NCI-H1092 (cell line): ENCODE measurements around the gene GALNT18.

Experiments
- DNase-seq: peaks from one replicate; lab custom pipeline; 2025; lab: John Stamatoyannopoulos, UW

GALNT18 gene

DNA sequence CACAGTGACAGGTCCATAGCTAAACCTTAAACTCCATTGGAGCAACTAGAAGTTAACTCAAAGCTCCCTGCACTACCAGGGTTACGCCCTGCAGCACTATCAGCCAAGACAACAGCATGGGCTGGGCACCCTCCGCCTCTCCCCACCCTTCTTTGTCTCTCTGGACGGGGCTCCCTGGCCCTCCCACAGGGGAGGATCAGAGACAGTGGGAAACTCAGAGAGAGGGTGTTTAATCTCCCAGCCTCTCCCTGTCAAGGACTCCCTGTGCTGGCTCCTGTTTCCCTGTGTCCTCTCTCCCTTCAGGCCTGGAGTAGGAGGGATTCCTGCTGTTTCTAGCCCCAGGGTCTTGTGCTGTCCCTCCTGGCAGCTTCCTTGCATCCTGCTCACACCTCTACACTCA is 211.9 kb downstream of the GALNT18 start:
- peak; percentile 57 for DNase-seq

DNA sequence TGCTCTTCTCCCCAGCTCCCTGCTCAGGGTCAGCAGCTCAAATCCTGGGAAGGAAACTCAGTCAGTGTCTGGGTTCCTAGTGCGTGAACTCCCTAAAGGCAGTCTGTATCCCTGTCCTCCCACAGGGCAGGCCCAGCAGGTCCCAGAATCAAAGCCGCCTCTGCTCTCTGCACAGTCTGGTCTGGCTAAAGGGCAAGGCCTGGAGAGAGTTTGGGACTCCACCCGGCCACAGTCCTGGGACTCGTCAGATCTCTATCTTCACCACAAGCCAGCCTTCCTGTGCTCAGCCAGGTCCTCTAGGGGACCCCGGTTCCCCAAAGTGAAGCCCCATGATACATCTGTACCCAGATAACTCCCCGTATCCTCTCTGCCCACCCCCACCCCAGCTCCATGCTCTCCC is 212.6 kb downstream of the GALNT18 start:
- no peak for DNase-seq

DNA sequence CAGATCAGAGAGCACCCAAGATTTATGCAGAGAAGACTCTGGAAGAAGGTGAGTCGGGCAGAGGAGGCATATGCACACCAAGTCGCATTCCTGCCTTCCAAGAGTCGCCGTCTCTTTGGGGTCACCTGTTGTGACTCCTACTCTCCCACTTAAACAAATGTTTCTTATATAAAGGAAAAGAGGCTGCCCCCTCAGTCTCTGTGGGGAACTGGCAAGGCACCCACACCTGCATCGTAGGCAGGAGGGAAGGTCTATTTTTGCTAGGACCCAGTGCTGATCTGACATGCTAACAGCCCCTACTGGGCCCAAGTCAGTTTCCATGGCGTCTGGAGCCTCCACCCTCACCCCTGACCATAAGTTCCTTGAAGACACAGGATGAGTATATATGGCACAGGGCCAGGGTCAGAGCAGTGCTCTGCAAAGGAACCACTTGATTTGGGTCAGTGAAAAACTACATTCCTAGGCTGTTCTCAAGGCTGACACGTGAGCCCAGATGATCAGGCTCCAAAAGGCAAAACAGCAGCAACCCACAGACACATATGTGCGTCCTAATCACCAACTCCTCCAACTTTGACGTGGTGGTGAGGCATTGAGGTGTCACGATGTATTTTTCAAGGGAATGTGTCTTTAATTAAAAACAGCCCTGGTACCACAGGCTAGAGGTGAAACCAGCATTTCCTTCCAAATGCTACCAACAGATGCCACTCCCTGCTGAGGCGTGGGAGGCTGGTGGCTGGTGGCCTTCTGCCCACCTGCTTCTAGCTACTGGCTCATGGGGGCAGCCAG is 213.2 kb downstream of the GALNT18 start:
- no peak for DNase-seq

DNA sequence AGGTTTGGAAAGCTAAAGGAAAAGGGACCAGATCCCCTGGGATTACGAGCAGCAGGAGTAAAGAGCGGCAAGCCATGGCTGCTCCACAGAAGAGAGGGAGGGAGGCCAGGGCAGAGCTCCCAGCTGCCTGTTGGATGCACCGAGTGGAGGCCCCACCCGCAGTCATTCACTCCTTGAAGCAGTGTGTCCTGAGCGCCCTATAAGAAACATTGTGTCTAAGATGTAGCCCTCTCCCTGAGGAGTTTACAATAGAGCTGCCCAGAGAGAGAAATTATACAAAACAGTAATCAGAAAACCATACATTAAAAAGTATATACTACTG is 214.1 kb downstream of the GALNT18 start:
- no peak for DNase-seq

DNA sequence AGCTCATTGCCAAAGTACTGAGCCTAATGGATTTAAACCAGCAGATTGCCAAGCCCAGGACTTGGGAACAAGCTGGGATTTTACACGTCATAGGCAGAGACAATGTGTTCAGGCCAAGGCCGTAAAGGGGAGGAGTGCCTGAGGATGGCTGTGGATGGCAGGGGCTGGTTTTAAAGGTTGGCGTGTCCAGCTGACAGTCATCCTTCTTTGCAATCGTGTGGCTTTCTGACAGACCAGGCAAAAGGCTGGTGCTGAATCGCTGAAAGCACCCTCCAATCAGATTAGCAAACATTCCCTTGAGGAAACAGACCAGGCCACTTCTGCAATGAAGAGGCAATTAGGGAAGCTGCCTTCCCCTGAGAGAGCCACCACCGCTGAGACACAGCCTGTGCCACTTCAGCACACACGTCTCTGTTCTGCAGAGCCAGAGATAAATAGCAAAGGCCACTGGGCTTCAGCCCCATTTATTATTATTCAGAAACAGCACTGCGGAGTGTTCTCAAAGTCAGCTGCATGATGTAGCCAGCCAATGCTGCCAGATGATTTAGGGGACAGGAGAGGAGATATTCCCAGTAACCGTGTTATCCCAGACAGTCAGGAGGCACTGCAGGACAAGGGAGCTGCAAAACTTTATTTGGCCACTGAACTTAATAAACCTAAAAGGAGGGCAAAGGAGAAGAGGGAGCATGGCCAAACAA is 214.6 kb downstream of the GALNT18 start:
- peak; percentile 81 for DNase-seq

DNA sequence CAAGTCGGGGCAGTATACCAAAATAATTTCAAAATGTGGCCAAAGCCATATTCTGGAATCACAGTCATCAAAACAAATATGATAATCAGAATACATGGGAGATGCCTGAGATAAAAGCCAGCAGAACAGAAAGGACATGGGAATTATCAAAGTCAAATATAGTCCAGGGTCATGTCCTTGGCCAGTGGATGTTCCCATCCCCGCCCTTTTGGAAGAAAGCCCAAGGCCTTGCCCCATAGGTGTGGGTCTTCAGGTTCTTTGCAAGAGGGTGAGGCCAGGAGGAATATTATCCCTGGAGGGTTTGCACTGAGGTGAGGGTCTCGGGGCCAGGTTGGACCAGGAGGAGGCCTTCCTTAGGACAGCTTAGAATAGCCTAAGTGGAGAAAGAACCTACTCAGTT is 215.2 kb downstream of the GALNT18 start:
- DNase-seq = no peak

DNA sequence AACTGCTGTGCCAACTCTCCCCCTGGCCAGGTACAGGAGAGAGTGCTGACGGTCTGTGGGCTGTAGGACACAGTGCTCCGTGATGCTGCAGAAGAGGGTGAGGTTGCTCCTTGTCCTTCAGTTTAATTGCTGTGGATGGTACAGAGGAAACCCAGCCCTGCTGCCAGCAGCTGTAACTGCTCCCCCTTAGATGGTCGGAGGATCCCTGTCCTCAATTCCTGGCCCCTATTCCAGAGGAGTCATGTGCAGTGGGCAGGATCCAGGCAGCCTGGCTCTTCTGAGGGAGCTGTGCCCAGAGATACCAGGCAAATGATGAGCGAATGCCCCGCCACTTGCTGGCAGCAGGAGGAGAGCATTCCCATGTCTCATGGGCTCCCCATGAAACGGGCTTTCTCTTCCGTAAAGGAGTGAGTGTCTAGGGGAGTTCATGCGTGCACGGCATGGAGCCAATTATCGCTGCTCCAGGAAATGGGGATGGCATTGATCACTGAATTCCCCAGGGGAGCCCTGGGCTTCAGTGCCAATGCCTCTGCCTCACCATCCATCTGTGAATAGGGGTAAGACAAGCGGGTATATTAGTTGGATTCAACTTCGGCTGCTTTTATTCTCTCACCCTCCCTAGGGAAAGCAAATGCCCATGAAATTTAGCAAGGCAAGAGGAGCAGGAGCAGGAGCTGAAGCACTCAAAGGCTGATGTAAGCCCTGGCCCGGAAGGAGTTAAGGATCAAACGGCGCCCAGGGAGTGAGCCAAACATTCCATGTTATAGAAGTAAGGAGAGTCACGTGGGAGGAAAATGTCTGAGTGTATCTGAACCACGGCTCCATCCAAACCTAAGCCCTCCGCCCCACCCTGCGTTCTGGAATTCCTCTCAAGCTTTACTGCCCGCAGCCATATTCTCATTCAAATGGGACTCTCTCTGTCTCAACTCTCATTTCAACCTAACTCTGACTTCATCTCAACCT is 217.8 kb downstream of the GALNT18 start:
- DNase-seq = peak; percentile 26

DNA sequence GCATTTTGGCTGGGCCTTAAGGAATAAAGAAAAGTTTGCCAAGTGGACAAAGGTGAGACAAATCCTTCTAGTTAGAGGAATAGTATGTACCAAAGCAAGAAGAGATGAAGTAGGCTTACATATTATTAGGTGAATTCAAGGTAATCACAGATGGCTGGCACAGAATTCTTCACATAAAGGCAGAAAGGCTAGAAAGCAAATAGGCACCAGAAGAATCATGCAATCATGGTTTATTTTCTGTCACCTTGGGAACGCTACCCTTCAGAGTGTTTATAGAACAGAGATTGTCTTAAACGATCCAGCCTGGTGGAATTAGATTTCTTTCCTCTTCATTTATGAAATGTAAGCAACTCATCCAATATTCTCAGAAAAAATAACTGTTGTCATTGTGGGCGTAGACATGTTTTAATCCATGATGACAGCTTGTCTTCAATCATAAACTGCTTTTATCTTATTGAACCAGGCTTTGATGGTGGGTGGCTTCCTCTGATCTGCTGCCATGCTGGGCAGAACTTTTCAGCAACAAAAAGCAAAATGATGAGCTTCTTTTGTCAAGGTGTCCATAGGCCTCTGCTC is 219.8 kb downstream of the GALNT18 start:
- DNase-seq = no peak

DNA sequence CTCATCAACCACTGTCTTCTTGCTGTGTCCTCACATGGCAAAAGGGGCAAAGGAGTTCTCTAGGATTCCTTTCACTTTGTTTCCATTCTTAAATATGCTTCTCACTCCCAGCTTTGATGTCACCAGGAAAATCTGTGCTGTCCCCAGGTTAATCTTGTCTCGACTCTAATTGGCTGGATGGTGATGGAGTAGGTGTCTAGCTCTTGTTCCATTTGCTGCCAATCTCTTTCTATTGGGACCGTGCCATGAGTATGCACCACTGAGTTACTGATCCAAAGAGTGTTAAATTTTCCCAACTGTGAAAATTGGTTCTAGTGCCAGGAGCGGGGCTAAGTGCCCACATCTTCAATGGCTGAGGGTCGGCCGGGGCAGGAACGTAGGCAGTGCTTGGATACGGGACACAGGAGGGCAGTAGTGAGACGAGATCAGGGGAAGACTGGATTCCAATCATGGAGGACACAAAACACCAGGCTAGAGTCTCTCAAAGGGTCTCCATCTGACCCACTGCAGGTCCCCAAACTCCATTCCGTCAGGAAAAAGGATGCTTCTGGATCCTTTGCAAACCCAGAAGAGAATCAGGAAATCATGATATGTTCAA is 221.1 kb downstream of the GALNT18 start:
- no peak for DNase-seq

DNA sequence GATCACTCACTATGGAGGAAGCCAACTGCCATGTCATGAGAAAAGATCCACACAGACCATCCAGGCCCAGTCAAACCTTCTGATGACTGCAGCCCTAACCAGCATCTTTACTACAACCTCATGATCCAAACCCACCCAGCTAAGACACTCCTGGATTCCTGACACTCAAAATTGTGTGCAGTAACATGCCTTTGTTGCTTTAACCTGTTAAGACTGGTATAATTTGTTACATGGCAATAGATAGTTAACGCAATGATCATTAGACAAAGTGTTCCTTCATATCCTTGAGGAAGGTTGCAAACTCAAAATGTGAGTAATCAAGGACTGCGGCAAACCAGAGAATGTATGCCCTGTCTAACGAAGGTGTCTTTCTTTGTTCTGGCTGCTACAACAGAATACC is 221.7 kb downstream of the GALNT18 start:
- no peak for DNase-seq

DNA sequence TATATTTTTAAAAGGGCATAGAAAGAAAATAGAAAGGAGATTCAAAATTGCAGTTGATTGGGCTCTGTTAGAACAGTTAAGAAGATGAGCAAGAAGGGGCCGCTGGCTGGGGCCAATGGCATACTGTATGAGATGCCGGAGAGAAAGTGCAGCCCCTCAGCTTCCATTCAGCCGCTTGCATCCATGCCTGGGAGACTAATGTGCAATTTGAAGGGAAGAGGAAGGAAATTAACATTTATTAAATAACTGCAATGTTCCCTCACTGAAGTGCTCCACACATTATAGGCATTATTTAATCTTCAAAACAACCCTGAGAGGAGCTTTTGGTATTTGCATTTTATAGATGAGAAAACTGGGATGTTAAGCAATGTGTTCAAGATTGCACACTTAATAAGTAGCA is 224.0 kb downstream of the GALNT18 start:
- no peak for DNase-seq

DNA sequence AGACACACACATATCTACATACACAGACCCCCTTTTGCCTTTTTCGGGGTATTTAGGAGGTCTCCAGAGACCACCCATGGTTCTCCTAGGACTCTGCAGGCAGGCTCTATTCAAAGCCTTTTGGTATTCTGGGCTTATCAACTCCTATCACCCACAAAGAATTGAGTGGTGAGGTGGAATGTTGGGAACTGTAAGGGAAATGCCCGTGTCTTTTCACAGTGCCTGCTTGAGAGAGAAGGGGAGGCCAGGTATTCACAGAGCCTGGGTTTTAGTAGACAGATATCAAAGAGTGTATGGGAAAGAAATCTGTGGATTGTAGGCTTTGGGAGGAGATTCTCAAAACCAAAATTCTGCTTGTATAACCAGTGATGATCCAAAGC is 224.8 kb downstream of the GALNT18 start:
- DNase-seq = no peak

DNA sequence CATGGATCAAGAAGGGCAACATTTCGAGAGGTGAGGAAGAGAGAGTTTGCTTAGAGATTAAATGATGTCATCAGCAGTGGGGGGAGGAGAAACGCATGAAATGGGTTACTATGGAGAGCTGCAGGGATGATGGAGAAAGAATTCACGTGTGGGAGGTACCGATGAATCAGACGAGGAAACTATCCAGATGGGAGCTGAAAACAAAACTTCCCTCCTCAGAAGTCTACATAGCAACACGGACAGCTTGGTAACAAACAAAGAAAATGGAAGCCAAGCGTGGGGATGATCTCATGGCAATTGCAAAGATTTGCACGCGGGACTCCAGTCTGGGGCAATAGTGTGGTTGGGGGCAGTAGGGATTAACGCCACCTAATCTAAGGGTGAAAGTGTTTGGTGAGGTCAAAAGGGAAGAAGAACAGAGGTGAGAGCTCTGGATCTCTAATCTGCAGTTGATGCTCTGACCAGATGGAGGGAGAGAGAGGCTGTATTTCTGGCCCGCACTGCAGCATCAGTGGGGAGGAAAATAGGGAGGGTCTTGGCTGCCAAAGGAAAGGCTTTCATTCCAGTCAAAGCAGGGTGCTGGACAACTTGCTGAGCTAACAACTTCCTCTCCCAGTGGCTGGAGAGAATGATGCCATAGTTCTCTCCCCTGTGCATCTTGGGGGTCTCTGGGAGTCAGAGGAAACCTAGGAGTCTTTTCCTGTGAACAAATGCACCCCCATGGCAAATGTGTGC is 225.3 kb downstream of the GALNT18 start:
- no peak for DNase-seq

DNA sequence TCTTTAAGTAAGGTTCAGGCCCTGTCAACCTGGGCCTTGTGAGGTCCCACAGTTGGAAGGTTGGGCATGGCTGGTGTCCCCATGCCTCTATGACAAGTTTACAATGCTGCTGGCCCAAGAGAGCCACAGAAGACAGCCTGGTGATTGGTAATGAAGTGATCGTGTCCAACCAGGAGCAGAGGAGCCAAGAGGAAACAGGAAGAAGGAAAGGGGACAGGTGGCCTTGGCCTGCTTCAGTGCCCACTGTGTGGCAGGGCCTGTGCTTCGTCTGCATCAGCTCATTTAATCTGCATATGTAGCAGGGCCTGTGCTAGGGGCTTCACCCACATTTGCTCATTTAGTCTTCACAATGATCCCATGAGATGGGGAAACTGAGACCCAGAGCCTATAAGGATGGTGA is 226.7 kb downstream of the GALNT18 start:
- no peak for DNase-seq

DNA sequence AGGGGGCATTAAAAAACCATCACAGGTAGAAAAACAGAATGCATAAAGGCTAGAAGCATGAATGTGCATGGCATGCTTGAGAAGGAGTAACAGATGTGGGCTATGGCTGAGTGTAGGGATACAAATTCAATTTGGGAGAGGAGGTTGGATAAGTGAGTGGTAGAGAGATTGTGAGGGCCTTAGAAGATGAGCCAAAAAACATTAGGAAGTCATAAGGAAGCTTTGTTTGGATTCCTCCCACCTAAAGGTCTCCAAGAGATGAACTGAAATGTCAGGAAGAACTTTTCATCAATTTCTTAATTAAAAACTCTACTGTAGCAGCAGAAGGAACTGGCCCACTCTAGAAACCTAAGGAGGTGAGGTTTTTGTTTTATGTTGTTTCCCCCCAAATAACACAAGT is 227.6 kb downstream of the GALNT18 start:
- no peak for DNase-seq

DNA sequence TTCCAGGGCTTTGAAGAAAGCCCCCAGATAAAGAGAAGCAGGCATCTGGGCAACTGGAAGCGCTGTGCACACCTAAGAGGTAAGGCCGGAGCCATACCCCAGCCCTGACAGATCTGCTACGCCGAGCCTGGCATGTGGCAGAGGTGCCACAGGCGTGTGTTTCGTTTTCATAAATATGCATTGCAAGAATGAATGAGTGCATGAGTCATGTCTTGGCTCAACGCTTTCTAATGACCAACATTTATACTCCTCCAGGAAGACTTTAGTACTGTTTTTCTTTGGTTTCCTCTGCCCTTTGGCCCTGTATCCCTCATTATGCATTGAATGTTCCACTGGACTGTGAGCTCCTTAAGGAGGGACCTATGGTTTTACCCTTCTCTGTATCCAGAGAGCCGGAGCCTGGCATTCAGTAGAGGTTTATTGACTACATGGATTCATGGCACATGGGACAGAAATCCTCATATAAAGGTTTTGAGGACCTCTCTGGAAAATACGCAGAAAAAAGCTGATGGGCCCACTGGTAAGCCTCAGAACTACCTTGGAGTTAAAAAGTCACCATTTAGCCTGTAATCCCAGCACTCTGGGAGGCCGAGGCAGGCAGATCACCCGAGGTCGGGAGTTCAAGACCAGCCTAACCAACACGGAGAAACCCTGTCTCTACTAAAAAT is 229.9 kb downstream of the GALNT18 start:
- DNase-seq = no peak

DNA sequence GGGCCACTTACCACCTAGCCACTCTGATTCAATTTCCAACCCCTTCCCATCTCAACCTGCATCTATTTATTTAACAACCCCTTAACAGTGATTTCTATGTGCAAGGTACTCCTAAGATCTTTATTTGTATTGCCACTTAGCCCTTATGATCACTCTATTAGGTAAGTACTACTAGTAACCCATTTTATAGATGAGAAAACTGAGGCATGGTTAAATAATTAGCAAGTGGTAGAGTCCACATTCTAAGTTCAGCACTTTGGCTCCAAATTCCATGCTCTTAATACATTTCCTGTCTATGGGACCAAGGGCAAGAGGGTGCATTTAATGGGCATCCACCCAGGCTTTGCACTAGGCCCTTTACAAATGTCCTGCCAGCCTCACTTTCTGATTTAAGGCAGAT is 230.6 kb downstream of the GALNT18 start:
- no peak for DNase-seq

DNA sequence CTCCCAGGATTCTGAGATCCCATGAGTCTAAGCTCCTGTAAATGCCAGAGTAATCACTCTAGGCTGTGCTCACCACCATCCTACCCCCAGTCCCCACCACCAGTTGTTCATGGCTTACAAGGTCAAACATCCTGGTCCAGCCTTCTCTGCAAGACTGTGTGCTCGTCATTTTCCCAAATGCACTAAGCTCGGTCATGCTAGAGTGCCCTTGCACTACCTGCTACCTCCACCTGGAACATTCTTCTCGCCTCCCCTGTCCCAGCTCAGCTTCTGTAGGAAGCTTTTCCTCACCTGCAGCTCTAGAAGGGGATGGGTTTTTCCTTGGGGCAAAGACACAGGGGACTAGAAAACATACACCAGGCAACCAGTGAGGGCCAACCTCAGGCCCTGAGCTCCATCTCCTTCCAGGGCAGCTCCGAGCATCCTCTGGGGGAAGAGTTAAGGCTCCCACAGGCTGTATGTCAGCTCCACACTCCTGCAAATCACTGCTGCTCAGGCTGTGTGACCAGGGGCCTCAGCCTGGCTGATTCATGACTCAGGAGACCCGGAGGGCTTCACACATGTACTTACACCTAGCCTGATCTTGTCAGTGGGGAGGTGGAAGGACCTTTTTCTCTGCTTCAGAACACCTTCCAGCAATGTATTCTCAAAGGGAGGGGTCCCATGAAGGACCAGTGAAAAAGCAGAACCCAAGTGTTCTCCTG is 231.6 kb downstream of the GALNT18 start:
- DNase-seq = no peak

DNA sequence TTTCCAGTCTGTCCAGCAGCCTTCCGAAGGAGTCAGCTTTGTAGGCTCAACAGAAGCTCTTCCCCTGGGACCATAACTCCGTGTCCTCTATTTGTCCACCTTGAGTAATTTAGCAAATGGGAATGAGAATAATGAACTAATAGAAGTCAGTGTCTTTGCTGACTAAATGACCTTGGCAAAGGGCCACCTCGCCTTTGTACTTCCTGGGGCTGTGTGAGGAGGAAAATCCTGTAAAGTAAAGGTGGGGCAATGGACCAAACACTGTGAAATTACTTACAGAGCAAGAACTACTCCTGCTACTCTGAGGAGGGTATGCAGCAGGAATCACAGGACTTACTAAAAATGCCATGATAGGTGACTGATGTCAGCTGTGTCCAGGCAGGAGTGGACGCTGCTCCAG is 232.6 kb downstream of the GALNT18 start:
- DNase-seq = no peak
